Measurements from ENCODE around the gene HDHD5. TPM values are rescaled to one million over a fixed set of nuclear protein-coding genes. Genes with fewer than 3 reads are reported as not detected.

HDHD5 gene
- total and polyA plus RNA-seq, 4 donors: 16.7 to 49.2 (median 27.8) TPM

DNA sequence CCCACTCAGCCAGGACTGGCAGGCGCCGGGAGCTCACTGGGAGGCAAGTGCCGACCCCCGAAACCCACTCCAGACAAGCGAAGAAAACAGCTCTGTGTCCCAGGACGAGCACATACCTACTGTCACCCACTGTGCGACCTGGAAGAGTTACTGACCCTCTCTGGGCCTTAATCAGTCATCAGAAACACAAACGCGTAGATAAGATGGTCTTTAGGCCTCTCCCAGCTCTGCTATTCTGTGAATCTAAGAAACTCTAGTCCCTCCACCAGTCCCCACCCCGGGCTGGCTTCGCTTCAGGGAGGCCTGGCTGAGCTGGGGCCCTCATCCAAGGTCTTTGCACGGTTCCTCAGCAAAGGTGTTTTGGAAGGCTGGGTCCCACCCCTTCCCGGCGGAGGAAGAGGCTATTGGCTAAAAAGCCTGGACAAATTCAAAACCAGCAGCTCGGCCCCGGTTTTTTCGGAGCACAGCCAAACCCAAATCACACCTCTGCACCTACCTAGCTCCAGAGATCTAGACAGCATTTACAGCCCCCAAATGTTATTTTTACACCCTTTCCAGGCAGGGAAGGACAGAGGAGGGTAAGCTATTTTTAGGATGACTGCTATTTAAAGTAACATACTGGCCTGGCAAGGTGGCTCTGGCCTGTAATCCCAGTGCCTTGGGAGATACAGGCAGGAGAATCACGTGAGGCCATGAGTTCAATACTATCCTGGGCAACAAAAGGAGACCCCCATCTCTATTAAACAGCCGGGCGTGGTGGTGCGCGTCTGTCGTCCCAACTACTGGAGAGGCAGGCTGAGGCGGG is 13.2 kb upstream of the HDHD5 start:
- 50 to 56% methylated on average over 24 of the region's 24 CpGs for WGBS, 2 donors
- Histone ChIP-seq H3K27me3 (ENCODE audit: control insufficient read depth in 3 of 3, insufficient read depth in 3 of 3, low read length in 2 of 3) (no peaks in the 10 kb centered on the region), H3K4me1 (ENCODE audit: control insufficient read depth in 5 of 5, insufficient read depth in 5 of 5, low read length in 5 of 5) (peaks cover 0 to 10% (median 0%) of the 10 kb centered on the region in 5 donors), H3K9me3 (ENCODE audit: control insufficient read depth in 4 of 4, insufficient read depth in 3 of 4, low read length in 3 of 4) (no peaks in the 10 kb centered on the region), H3K9ac (ENCODE audit: insufficient read depth in 1 of 2, low read length in 2 of 2) (peak overlapping the region; percentile 30 to 46), H3K4me3 (peak overlapping the region; percentile 79), H3K36me3 (ENCODE audit: control insufficient read depth in 4 of 4, insufficient read depth in 4 of 4, low read length in 4 of 4) (no peaks in the 10 kb centered on the region), H3K27ac (ENCODE audit: low read depth in 1 of 2, low read length in 1 of 2) (peak overlapping the region; percentile 99 to 100)
- DNase-seq (peak in 1 of 3 donors; percentile 30), ATAC-seq (ENCODE audit: insufficient read depth, low FRiP score) (peak; percentile 1)
- TF ChIP-seq, protein P1, sequence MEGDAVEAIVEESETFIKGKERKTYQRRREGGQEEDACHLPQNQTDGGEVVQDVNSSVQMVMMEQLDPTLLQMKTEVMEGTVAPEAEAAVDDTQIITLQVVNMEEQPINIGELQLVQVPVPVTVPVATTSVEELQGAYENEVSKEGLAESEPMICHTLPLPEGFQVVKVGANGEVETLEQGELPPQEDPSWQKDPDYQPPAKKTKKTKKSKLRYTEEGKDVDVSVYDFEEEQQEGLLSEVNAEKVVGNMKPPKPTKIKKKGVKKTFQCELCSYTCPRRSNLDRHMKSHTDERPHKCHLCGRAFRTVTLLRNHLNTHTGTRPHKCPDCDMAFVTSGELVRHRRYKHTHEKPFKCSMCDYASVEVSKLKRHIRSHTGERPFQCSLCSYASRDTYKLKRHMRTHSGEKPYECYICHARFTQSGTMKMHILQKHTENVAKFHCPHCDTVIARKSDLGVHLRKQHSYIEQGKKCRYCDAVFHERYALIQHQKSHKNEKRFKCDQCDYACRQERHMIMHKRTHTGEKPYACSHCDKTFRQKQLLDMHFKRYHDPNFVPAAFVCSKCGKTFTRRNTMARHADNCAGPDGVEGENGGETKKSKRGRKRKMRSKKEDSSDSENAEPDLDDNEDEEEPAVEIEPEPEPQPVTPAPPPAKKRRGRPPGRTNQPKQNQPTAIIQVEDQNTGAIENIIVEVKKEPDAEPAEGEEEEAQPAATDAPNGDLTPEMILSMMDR (IDR thresholded peaks at IDR 0.05; ENCODE audit: control extremely low read depth, extremely low read depth): no peak

DNA sequence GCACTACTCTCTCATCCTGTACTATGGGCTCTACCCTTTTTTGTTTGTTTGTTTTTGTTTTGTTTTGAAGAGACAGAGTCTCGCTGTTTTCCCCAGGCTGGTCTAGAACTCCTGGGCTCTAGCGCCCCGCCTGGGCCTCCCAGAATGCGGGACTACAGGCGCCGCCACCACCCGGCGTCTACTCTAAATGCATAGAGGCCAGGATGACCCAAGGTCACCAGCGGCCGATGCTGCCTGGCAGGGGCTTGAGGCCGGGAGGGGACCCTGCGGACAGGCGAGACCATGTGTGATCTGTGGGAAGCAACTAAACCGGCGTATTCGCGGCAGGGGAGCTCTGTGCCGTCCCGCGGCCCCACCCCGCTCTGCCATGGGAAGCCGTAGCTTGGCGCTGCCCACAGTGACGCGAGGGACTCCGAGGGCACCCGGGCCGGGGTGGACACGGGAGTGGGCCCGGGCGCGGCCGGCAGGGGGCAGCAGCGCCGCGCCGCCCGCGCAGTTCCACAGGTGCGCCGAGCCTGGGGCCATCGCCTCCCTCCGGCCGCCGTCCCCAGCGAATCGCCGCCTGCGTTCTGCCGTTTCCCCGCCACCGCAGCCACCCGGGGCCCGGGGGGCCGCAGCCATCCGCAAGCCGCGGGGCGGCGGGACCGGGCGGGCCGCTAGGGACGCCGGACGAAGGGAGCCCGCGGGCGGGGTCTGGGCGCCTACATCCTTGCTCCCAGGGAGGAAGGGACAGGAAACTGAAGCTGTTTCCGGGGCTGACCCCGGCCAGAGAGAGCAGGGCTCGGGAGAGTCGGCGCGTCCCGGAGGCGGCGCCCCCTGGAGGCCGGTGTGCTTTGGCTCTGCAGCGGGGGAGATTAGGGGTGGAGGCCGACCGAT is 12.3 kb upstream of the HDHD5 start:
- Histone ChIP-seq H3K36me3 (ENCODE audit: control insufficient read depth in 4 of 4, insufficient read depth in 4 of 4, low read length in 4 of 4) (no peaks in the 10 kb centered on the region), H3K27ac (ENCODE audit: low read depth in 1 of 2, low read length in 1 of 2) (peak overlapping the region; percentile 99 to 100), H3K9ac (ENCODE audit: insufficient read depth in 1 of 2, low read length in 2 of 2) (peak overlapping the region in 1 of 2 donors; percentile 46), H3K4me3 (peak overlapping the region; percentile 79), H3K27me3 (ENCODE audit: control insufficient read depth in 3 of 3, insufficient read depth in 3 of 3, low read length in 2 of 3) (no peaks in the 10 kb centered on the region), H3K4me1 (ENCODE audit: control insufficient read depth in 5 of 5, insufficient read depth in 5 of 5, low read length in 5 of 5) (peaks cover 0 to 10% (median 0%) of the 10 kb centered on the region in 5 donors), H3K9me3 (ENCODE audit: control insufficient read depth in 4 of 4, insufficient read depth in 3 of 4, low read length in 3 of 4) (no peaks in the 10 kb centered on the region)
- TF ChIP-seq, protein P1 (IDR thresholded peaks at IDR 0.05; ENCODE audit: control extremely low read depth, extremely low read depth): peak; percentile 84
- 0% methylated on average over 57 to 83 of the region's 83 CpGs for WGBS, 2 donors
- ATAC-seq (ENCODE audit: insufficient read depth, low FRiP score) (peak; percentile 95), DNase-seq (peak; percentile 87 to 90 (median 90))

DNA sequence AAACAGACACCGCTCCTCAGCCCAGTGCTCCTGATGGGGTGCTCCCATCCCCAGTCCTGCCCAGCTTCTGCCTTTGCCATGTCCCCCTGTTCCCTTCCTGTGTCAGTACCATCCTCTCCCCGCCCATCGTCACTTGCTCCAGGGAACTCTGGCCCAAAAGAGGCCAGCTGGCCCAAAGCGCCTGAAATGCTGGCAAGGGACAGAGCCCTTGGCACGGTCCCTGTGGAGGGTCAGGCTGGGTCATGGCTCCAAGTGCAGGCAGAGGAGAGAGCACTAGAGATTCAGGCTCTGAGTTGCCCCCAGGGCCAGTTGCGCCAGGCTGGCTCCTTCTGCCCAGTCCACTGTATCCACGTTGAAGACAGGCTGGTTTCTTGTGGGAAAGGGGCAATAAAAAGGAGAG is 8.4 kb upstream of the HDHD5 start:
- no peak overlapping the region for H3K4me3 ChIP-seq
- H3K4me1 ChIP-seq (ENCODE audit: control insufficient read depth in 5 of 5, insufficient read depth in 5 of 5, low read length in 5 of 5): peaks cover 0 to 10% (median 0%) of the 10 kb centered on the region in 5 donors
- H3K36me3 ChIP-seq (ENCODE audit: control insufficient read depth in 4 of 4, insufficient read depth in 4 of 4, low read length in 4 of 4): no peaks in the 10 kb centered on the region
- H3K27ac ChIP-seq (ENCODE audit: low read depth in 1 of 2, low read length in 1 of 2): peak overlapping the region in 1 of 2 donors; percentile 58
- 48 to 68% methylated on average over 7 of the region's 7 CpGs for WGBS, 2 donors
- no peaks in the 10 kb centered on the region for H3K27me3 ChIP-seq (ENCODE audit: control insufficient read depth in 3 of 3, insufficient read depth in 3 of 3, low read length in 2 of 3)
- H3K9ac ChIP-seq (ENCODE audit: insufficient read depth in 1 of 2, low read length in 2 of 2): no peak overlapping the region
- TF ChIP-seq, protein P1 (IDR thresholded peaks at IDR 0.05; ENCODE audit: control extremely low read depth, extremely low read depth): no peak
- DNase-seq (peak in 1 of 3 donors; percentile 17), ATAC-seq (ENCODE audit: insufficient read depth, low FRiP score) (no peak)
- no peaks in the 10 kb centered on the region for H3K9me3 ChIP-seq (ENCODE audit: control insufficient read depth in 4 of 4, insufficient read depth in 3 of 4, low read length in 3 of 4)
